G401.6 (cell line): ENCODE data around the gene NCBP1.

ENCODE experiments used
- FAIRE-seq: peaks from 2 replicates; lab custom pipeline; 2012; peaks lifted over from hg19 to GRCh38; lab: Jason Lieb, UNC

NCBP1 gene

DNA sequence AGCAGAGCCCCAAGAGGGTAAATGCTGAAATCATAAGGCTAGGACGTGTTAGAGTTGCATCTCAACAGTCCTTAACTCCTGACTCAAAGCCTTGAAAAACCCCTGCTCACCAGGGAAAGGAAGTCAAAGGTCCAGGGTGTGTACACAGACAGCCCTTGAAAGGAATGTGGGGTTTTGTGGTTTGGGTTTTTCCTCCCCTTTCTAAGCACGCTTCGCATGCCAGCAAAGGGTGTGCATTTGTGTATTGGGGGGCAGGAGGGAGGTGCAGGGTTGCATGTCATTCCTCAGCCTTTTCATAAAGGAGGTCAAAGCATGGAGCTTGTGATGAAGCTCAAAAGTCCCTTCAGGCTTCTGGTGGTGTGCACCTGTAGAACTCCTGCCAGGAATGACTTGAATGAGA lies 80.8 kb downstream of the NCBP1 start:
- no peak for FAIRE-seq

DNA sequence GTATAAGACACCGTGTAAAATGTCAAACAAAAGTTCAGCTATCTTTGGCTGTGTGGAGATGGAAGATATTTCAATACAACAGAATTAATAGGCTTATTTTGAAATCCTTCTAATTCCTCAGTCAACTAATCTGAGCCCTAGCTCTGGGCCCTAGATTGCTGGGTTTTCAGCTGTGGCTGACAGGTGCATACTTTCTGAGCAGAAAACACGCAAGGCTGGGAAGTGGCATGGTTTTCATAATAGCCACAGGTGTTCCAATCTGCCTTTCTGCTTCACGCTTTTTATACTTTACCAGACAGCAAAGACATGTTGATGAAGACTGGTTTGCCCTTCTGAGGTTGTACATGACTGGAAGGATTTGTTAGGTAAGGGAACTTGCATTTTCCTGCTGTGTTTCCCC lies 84.2 kb downstream of the NCBP1 start:
- no peak for FAIRE-seq

DNA sequence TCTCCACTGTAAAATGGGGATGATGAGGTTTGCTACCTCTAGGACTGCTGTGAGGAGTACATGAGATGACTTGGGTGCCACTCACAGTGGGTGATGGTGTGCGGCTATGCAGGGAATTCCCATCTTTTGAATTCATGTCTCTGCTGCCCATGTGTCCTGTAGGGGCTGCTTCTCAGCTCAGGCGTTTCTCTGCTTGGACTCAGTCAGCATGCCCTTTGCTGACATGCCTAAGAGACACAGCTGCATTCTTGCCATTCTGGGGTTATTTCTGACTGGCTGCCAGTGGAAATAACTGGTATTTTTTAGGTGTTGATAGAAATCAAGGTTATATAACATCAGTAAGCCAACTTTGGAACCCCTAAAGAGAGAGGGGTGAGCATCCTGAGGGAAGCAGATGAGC lies 87.8 kb downstream of the NCBP1 start:
- FAIRE-seq: no peak

DNA sequence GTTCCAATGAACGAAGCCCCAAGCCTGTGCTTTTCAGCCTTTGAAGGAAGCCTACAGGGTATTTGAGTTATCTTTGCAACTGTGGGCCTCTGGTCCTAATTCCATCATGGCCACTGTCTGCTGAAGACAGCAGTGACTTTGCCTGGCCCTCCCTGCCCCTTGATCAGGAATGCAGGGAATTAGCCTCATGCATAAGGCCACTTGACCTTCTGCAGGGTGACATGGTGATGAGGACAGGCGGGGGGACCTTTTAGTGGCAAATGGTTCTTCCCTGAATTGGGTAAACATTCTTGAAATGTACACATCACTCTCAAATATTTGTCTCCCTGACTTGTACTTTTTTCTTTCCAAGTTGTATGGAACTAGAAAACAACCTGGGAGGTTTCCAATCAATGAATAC lies 88.7 kb downstream of the NCBP1 start:
- FAIRE-seq: no peak
